ENCODE measurements around the gene TAF6.

The TAF6 gene

DNA sequence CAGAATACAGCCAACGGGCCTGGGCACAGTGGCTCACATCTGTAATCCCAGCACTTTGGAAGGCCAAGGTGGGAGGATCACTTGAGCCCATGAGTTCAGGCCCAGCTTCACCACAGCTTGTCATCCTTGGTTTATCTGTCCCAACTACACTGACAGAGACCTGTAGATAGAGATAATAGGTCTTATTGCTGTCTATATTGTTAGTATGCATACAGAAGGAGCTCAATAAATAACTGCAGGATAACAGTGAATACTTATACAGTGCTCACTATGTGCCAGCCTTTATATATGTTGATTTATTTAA is 1.5 kb upstream of the TAF6 start:
- no peak for DNase-seq (ENCODE audit: low spot score)

GRCh38 chr7:100119970-100120732 is 993 bp upstream of the TAF6 start:
- peak; percentile 51 for DNase-seq (ENCODE audit: low spot score)

GRCh38 chr7:100118388-100119071 is 628 bp downstream of the TAF6 start:
- no peak for DNase-seq (ENCODE audit: low spot score)

DNA sequence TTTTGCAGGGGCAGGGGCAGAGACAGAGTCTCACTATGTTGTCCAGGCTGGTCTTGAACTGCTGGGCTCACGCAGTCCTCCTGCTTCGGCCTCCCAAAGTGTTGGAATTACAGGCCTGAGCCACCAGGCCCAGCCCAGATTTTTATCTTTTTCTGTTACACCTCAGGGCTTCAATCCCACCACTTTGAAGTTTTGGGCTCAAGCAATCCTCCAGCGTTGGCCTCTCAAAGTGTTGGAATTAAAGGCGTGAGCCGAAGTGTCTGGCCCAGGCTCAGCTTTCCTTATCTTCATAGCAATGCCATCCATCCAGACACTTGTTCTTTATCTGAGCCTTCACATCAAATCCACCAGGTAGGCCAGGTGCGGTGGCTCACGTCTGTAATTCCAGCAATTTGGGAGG is 4.1 kb downstream of the TAF6 start:
- DNase-seq (ENCODE audit: low spot score), result no peak

GRCh38 chr7:100111914-100112313 is 7.2 kb downstream of the TAF6 start:
- DNase-seq (ENCODE audit: low spot score), result no peak

DNA sequence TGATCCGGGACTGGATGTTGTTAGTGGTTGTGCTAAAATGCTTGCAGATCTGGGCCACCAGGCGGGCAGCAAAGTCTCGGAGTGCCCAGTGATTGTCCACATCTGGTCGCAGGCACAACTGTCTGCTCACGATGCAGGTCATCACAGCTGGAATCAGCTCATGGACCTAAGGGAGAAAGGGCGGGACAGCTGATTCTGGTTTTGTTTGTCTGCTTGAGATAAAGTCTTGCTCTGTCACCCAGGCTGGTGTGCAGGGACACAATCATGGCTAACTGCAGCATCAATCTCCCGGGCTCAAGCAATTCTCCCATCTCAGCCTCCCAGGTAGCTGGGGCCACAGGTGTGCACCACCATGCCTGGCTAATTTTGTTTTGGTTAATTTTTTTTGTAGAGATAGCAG is 8.0 kb downstream of the TAF6 start:
- no peak for DNase-seq (ENCODE audit: low spot score)

- no peak for DNase-seq (ENCODE audit: low spot score)
Measured at GRCh38 chr7:100109521-100110163, 9.5 kb downstream of the TAF6 start.

DNA sequence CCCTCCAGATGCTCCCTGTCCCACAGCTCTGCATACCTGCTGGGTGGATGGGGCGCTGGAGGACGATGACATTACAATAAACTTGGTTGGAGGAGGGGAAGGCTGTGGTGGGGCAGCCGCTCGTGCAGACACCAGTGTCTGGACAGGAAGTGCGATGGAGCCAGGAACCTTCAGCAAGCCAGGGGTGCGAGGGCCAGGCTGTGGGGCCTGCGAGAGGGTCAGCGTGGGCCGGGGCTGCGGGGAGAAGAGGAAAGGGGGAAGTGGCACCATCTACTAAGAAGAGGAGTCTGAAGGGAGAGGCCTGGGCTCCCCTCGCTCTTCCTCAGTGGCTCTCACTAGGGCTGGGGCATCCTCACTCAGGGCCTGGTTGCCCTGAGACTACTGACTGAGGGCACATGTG is 11.3 kb downstream of the TAF6 start:
- no peak for DNase-seq (ENCODE audit: low spot score)

DNA sequence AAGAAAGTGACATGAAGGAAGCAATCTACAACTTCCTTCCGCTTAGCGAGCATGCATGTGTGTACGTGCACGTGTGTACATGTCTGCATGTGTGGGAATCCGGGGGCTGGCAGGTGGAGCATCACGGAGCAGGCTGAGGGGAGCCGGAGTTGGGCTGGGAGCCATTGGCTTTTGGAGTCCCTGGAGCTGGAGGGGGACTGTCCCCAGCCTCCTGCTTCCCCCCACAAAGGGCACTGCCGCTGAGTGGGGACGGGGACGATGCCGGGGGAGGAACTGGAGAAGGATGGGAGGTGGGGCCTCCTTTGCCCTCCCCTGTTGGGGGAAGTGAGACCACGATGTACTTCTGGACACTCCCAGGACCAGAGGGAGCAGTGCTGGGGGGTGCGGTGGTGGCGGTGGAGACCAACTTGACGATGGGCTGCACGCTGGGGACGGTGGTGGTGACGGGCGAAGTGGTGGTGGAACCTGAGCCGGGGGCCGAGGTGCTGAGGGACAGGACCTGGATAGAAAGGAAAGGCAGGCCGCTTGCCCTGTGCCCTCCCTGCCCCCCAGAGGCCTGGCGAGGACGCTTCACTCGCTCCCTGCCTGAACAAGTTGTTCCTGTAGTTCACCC is 11.9 kb downstream of the TAF6 start:
- DNase-seq (ENCODE audit: low spot score), result no peak

GRCh38 chr7:100106633-100107032 is 12.5 kb downstream of the TAF6 start:
- no peak for DNase-seq (ENCODE audit: low spot score)

DNA sequence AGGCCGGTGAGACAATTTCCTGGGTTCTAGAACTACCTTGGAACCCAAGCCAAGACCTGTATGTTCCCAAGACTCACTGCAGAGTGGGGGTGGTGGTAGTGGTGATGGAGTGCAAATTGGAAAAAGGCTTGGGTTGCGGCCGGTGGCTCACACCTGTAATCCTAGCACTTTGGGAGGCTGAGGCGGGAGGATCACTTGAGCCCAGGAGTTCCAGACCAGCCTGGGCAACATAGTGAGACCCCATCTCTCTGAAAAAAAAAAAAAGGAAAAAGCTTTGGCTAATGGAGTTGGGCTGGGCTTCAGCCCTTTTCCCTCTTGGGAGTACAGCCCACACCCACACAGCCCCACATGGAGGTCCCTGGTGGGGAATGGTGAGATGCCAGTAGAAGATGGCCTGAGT is 13.6 kb downstream of the TAF6 start:
- no peak for DNase-seq (ENCODE audit: low spot score)

DNA sequence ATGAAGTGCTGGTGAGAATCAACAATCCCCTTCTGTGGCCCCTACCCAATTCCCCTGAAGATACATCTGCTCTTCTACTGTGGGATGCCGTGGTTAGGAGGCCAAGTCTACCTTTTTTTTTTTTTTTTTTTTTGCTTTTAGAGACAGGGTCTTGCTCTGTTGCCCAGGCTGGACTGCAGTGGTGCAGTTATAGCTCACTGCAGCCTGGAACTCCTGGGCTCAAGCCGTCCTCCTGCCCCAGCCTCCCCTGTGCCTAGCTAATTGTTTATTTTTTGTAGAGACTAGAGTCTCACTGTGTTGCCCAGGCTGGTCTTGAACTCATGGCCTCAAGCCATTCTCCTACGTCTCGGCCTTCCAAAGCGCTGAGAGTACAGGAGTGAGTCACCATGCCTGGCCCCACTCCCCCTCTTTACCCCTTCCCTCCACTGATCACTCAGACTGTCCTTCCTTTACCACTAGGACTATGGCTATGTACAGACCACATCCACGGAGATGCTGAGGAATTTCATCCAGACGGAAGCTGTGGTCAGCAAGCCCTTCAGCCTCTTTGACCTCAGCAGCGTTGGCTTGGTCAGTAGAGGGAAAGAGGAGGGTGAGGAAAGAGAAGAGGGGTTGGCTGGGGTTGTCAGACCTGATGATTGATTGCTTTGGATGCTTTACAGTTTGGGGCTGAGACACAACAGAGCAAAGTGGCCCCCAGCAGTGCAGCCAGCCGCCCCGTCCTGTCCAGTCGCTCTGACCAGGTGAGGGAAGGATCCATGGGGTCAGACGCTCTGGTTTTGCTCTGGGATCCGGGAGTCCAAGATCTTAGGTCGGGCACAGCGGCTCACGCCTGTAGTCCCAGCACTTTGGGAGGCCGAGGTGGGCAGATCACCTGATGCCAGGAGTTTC is 16.0 kb downstream of the TAF6 start:
- no peak for DNase-seq (ENCODE audit: low spot score)

DNA sequence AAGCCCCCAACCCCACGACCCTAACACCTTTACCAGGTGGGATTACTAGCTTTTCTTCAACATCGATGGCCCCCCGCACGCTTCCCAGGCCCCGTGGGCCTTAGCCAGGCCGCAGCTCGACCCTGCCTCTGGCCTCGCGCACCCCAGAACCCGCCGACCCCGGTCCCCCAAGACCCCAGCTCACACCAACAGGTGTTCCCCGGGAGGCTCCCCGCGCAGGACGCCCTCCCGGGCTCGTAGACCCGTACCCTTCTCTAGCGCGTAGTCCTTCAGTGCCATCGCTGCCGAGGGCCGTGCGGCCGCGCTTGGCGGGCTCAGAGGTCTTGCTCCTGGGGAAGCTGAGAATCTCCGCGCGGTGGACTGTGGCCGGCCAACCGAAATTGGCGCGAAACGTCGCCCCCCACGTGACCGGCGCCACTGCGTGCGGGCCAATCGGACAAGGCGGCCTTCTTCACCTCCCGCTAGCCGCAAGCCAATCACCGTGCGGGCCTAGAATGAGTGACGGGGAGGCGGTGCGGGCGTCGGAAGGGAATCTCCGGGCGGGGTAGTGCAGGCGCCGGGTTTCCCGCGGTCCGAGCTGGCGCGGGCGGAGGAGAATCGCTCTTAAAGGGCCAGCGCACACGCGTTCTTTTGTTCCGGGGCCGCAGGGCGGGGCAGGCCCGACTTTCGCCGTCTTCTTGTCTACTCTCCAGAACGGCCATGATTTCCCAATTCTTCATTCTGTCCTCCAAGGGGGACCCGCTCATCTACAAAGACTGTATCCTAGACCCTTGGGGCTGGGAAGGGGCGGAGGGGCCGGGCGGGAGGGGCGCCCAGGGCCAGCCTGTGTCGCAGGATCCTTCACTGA is 17.9 kb downstream of the TAF6 start, which contains the start of the genes AP4M1 and MCM7:
Gene AP4M1, plus strand, starts transcription at position 628 of the 847 bp plus-strand sequence. Its CDS starts 72 bp downstream, at position 700.
Gene MCM7, minus strand, starts transcription at position 382 of the 847 bp plus-strand sequence. Its CDS starts 103 bp downstream, at position 279.
- DNase-seq (ENCODE audit: low spot score), result peak; percentile 99

GRCh38 chr7:100100420-100101015 is 18.6 kb downstream of the TAF6 start:
- DNase-seq (ENCODE audit: low spot score), result peak; percentile 99

DNA sequence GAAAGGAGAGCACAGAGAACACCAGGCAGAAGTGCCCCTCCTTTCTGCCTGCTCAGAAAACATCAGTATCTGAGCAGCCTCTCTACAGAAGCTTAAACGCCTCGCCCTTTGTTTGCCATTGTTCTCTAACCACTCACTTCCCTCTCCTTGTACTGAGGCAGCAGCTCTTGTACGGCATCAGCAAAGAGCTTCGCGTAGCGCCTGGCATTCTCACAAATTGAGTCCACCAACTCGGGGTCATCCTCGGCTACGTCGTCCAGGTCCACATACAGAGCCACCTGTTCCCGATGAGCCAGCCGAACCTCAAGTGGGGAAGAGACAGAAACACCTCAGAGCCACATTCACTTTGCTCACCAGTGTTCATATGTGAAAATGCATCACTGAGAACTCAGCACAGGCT is 19.7 kb downstream of the TAF6 start:
- no peak for DNase-seq (ENCODE audit: low spot score)

DNA sequence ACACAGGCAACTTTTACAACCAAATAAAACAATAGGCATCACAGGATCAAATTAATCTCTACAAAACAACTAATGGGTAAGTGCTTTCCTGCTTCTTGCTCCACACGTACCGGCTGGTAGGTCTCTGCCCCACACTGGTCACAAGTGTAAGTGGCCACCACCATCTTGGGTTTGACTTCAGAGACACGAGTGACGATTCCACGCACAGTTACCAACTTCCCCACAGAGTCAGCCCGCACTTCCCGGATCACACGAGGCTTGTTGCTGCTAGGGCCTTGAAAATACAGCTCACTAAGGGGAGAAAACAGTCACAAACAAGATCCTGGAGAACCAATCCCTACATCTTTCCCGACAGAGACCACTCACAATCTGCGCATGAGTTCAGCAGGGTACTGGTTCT is 20.2 kb downstream of the TAF6 start:
- DNase-seq (ENCODE audit: low spot score), result no peak

- no peak for DNase-seq (ENCODE audit: low spot score)
Measured at GRCh38 chr7:100095704-100096103, 23.5 kb downstream of the TAF6 start.

- DNase-seq (ENCODE audit: low spot score), result no peak
Measured at GRCh38 chr7:100095289-100095688, 23.9 kb downstream of the TAF6 start.

- DNase-seq (ENCODE audit: low spot score), result no peak
Measured at GRCh38 chr7:100093925-100094486, 25.2 kb downstream of the TAF6 start.

DNA sequence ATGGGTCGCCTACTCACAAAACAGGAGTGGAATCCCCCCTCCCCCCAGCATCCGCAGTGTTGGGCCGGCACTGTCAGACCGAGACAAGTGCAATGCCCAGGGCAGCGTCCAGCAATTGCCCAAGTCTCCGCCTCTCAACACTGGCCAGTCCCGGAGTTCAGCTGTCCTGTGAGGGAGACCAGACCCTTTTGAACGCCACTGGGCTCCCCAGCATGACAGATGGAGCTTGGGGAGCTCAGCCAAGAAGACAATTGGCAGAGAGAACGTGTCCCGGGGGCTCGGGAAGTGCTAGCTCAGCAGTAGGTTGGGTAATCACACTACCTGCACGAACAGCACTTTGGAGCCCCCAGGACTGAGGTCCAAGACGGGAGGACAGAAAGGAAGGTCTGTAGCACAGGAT is 25.7 kb downstream of the TAF6 start:
- no peak for DNase-seq (ENCODE audit: low spot score)

Data from kidney tubule cell (primary cell).